LNCaP clone FGC (cell line): Measurements from ENCODE around the gene AHNAK2.

ENCODE experiments used
- DNase-seq: peaks from one replicate; pipeline ENCODE4 v3.0.0-alpha.2; 2011; ENCODE audit warnings: low read depth
- H3K4me3 ChIP-seq: 2 replicates; pipeline ENCODE4 v1.5.1; 2011; ENCODE audit warnings: mild to moderate bottlenecking, low read depth, low read length, control low read depth
- CTCF ChIP-seq: IDR thresholded peaks from 2 replicates; pipeline ENCODE4 v1.5.1; 2012; ENCODE audit warnings: mild to moderate bottlenecking; ENCODE audit not compliant: control insufficient read depth, insufficient read depth; ENCODE audit errors: extremely low read depth

The AHNAK2 gene

GRCh38 chr14:105023144-105023543, 45.0 kb upstream of the AHNAK2 start:
- TF ChIP-seq CTCF, result no peak
- DNase-seq, result no peak
- no peak overlapping the region for H3K4me3 ChIP-seq

- peak overlapping the region; percentile 81 for H3K4me3 ChIP-seq
- no peak for TF ChIP-seq CTCF
- DNase-seq, result no peak
These were observed 44.1 kb upstream of the AHNAK2 start for GRCh38 chr14:105022276-105022670.

- peak; percentile 45 for DNase-seq
- H3K4me3 ChIP-seq, result peak overlapping the region; percentile 81
- peak; percentile 39 for TF ChIP-seq CTCF
These were observed 43.6 kb upstream of the AHNAK2 start for GRCh38 chr14:105021656-105022275.

- no peak for TF ChIP-seq CTCF
- H3K4me3 ChIP-seq, result peak within 1 kb of the TSS; percentile 81
- DNase-seq, result peak; percentile 74
These were observed 42.9 kb upstream of the AHNAK2 start, which contains the start of gene CDCA4 for GRCh38 chr14:105020815-105021655. CDCA4 (minus strand) TSS chr14:105021083; CDS start chr14:105011929, 9,154 bp downstream.

- no peak for TF ChIP-seq CTCF
- DNase-seq, result no peak
- peak overlapping the region; percentile 66 for H3K4me3 ChIP-seq
These were observed 42.0 kb upstream of the AHNAK2 start for GRCh38 chr14:105019861-105020814.

- H3K4me3 ChIP-seq, result no peak overlapping the region
- DNase-seq, result no peak
- TF ChIP-seq CTCF, result no peak
These were observed 40.2 kb upstream of the AHNAK2 start for GRCh38 chr14:105018414-105018813.
